Gastrocnemius medialis (tissue), 4 donors: ENCODE measurements around the gene TIGD4.

Experiments
- POLR2A ChIP-seq, 2 donors: fragments of 450-650 bp; IDR thresholded peaks; one replicate each; pipeline ENCODE4 v1.6.1; 2017; ENCODE audit warnings: antibody characterized with exemption in 2 of 2, mild to moderate bottlenecking in 2 of 2, moderate library complexity in 2 of 2
- TF ChIP-seq, protein P1 (sequence below), 5 experiments: fragments of 450-650 bp in 3 of 5; fragments of 200-600 bp in 2 of 5; sonication (generic) in 2 of 5; IDR thresholded peaks in 4 of 5; conservative IDR thresholded peaks in 1 of 5; 1 replicate in 4 of 5; 2 replicates in 1 of 5; pipeline ENCODE4 v1.5.1; 2016 to 2019; ENCODE audit warnings: antibody characterized with exemption in 5 of 5, mild to moderate bottlenecking in 3 of 5, moderate library complexity in 3 of 5

GRCh38 chr4:152784490-152785350, 5.2 kb upstream of the TIGD4 start:
- TF ChIP-seq POLR2A (IDR thresholded peaks at IDR 0.05): no peak
- TF ChIP-seq, protein P1, sequence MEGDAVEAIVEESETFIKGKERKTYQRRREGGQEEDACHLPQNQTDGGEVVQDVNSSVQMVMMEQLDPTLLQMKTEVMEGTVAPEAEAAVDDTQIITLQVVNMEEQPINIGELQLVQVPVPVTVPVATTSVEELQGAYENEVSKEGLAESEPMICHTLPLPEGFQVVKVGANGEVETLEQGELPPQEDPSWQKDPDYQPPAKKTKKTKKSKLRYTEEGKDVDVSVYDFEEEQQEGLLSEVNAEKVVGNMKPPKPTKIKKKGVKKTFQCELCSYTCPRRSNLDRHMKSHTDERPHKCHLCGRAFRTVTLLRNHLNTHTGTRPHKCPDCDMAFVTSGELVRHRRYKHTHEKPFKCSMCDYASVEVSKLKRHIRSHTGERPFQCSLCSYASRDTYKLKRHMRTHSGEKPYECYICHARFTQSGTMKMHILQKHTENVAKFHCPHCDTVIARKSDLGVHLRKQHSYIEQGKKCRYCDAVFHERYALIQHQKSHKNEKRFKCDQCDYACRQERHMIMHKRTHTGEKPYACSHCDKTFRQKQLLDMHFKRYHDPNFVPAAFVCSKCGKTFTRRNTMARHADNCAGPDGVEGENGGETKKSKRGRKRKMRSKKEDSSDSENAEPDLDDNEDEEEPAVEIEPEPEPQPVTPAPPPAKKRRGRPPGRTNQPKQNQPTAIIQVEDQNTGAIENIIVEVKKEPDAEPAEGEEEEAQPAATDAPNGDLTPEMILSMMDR (IDR thresholded peaks at IDR 0.05 in 4 of 5, conservative IDR thresholded peaks at IDR 0.05 in 1 of 5): no peak
